Keratinocyte (primary cell): Measurements from ENCODE around the gene IKBIP.

Experiments
- CTCF ChIP-seq, 3 experiments: IDR thresholded peaks in 1 of 3; conservative IDR thresholded peaks in 1 of 3; optimal IDR thresholded peaks in 1 of 3; 2 replicates in 2 of 3; 3 replicates in 1 of 3; pipeline versions ENCODE3 to v1.5.1; 2011; ENCODE audit warnings: low read length in 3 of 3, mild to moderate bottlenecking in 3 of 3, moderate library complexity in 2 of 3, control low read depth in 1 of 3, inconsistent platforms in 1 of 3; ENCODE audit not compliant: insufficient read depth in 2 of 3; ENCODE audit errors: extremely low read depth in 1 of 3
- EZH2 ChIP-seq: IDR thresholded peaks from one replicate; pipeline ENCODE4 v1.6.1; 2012; ENCODE audit warnings: inconsistent platforms, mild to moderate bottlenecking, low read length, moderate library complexity

- TF ChIP-seq CTCF (optimal IDR thresholded peaks at IDR 0.05 in 1 of 3, IDR thresholded peaks at IDR 0.05 in 1 of 3, conservative IDR thresholded peaks at IDR 0.05 in 1 of 3; ENCODE audit: extremely low read depth in 1 of 3, insufficient read depth in 2 of 3, low read length in 3 of 3): no peak
- TF ChIP-seq EZH2: no peak
Observed at GRCh38 chr12:98591209-98591608, 53.4 kb downstream of the IKBIP start.
